HG03175 (cell line): ENCODE data around the gene RGR.

Source experiments
- ATAC-seq: cut with Tn5 transposase; IDR thresholded peaks from one replicate; pipeline ENCODE4 v1.9.1; 2021; ENCODE audit warnings: mild to moderate bottlenecking, moderate library complexity; ENCODE audit not compliant: unreplicated experiment

Gene RGR

DNA sequence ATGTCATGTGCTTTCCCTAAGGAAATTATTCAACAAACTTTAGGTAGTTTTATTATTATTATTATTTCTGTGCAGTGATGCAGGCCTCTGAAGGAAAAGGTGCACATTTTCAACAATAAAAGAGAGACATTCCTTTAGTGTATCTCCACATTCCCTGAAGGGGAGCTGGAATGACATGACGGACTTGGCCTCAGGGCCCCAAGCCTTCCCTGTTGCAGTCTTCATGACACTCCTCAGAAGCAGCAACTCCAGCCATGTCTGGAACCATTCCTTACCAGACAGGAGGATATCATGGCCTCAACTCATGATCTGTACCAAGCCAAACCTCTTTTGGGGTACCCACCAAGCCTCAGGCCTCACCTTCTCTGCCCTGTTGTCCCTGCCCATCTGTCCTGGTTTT is 48.3 kb downstream of the RGR start:
- ATAC-seq = no peak

DNA sequence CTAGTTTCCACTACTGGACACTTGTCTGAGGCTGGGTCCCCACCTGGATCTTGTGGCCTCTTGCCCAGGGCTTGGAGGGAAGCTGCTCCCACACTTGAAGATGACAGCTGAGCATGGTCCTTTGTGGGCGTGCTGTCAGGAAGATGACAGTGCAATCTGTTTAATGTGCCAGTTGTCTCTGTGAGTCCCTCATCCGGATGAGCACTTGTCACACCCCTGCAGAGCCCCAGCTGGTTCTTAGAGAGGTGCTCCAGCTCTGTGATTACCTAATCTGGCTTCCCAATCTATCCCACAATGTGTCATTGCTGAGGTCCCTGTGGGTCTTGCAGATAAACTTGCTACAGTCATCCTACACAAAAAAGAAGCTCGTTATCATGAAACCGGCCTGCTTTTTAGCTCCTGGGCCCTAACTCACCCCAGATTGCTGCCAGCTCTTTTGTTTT is 48.7 kb downstream of the RGR start:
- no peak for ATAC-seq

DNA sequence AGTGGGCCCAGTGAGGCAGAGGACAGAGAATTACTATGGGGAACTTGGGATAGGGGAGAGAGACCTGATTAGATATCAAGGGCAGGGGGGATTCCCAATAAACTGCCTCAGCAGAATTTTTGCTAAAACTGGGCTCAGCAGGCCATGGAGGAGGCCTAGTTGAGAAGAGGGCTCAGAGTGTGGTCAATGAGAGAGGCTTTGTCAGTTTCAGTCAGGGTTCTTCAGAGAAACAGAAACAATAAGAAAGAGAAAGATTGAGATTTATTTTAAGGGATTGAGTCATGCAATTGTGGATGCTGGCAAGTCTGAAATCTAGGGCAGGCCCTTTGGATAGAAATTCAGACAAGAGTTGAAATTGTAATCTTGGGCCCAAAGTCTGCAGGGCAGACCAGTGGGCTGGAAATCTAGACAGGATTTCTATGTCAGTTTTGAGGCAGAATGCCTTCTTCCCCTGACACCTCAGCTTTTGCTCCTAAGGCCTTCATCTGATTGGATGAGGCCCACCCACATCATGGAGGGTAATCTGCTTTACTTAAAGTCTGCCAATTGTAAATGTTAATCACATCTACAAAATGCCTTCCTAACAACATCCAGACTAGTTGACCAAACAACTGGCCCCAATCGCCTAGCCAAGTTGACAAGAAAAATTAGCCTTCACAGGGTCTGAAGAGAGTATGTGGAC is 50.1 kb downstream of the RGR start:
- ATAC-seq = peak; percentile 72

DNA sequence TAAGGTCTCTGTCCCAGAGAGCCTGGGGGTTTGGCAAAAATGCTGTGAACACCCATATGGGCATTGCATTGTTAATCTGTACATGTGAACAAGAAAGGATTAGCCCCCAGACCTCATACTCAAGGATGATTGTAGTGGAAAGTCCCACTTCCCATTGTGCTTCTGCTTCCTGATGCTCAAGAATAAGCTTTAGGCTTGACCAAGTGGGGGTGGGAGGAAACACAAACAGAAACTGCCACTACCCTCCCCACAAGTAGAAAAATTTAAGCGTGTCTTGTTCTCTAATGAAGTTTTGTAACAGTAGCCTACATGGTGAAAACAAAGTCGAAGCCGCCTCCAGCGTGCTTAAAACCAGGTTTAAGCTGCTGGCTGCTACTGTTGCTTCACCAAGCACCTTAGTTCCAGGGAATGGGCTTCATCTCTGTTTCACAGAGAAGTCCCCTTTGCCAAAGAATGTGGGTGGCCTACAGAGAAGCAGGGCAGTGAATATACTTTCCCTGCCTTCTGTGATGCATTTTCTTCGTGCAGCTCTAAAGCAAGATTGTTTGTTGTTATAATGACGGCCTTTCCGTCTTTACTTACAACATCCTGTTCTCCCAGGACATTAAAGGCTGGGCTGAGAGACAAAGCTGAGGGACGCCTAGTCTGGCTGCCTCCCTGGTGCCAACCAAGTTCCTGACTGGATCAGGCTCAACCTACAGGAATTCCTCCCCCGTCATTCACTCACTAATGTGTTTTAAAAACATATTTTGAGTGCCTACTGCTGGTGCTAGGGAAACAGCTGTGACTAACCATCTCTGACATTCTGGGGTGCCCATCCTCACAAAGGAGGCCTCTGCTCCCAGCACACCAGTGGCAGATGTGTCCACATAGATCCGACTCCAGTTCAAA is 51.5 kb downstream of the RGR start:
- no peak for ATAC-seq

DNA sequence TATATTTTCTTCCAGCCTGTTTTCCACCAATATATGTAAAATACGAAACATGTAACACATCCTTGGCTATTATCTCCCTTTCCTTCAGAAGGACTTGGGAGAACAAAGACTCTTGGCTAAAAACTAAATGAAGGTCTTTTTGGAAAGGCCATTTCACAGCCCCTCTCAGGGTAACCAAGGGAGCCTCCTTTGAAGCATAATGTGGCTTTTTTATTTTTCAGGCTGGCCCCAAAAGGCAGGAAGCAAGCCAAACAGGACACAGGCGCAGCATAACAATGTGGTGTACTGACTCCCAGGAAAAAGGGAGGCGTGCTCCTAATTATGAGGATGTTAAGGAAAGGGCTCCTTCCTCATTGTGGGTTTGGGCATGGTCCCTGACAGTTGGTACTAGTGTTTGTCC is 53.2 kb downstream of the RGR start:
- ATAC-seq = no peak

DNA sequence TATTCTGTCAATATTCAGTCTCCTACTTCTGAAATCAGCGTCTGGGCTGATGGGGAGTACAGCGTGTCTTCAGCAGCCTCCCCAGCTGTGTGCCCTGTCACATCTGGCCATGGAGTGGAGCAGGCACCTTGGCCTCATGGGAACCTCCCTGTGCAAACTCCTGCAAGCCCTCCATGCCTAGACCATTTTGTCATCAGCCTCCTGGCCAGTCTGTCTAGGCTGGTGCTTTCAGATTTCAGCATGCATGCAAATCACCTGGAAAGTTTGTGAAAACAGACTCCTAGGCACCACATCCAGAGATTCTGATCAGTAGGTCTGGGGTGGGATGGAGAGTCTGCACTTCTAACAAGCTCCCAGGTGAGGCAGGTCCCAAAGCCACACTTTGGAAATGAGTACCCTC is 57.4 kb downstream of the RGR start:
- no peak for ATAC-seq

DNA sequence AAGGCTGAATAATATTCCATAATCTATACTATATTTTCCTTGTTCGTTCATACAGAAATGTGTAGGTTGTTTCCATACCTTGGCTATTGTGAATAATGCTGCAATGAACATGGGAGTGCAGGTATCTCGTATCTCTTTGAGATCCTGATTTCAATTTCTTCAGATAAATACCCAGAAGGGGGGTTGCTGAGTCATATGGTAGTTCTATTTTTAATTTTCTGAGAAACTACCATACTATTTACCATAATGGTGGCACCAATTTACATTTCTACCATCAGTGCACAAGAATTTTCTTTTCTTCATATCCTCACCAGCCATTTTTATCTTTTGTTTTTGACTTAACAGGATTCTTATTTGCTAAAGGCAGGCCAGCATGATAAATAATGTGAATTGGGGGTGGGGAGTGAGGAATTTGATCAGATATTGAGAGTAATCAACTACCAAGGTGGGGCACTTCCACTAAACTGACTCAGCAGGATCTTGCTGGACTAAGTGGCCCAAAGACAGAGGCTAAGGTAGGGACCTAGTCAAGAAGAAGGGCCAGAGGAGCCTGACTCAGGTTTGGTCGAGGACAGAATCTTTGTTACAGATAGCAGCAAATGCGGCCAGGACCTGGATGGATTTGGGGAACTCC is 62.0 kb downstream of the RGR start:
- no peak for ATAC-seq

DNA sequence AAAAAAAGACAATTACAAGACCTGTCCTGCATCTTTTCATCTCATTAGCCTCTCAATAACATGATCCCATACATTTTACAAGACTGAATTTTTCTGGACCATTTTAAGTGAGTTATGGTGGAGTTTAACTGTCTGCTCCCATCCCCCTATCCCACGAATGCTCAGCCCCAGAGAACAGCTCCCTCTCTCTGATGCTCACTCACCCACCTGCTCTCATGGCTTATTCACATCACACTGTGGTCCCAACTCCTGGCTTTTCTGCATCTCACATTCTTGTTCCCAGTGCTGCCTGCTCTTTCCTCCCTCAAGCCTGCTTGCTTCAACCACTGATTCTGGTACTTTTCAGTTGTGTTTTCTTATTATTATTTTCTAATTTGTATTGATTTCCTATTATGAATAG is 63.2 kb downstream of the RGR start:
- ATAC-seq = no peak

DNA sequence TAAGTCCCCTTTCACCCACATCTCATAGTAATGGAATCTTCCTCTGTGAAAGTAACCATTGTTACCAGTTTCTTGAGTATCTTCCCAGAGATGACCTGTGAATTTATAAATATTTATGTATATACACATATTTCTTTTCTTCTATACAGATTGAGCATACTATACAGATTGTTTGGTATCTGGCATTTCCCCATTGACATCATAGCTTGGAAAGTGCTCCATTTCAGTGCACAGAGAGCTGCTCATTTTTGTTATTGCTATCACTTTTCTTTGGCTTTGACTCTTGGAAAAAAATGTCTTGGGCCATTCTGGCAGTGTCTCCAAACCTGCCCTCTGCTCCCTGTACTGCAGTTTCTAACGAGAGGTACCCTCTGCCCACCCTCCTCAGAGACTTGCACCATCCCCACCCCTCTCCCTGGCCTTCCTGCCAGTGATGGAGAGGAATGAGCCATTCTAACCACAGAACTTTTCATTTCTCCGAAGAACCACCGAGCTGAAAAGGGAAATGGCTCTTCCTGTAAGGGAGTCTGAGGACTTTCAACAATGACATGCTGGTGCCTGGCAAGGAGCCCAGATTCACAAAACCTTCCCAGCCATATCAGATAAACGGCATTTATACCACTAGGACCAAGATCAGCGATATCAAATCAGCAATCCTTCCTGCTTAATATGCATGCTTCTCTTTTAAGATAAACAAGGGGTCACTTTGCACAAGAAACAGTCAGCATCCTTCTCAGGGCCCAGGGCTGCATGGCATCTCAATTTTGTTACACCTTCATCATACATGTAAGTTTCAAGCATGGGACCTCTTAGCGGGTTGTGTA is 63.8 kb downstream of the RGR start:
- no peak for ATAC-seq
